CD1c-positive myeloid dendritic cell (primary cell): Measurements from ENCODE around the gene BRAF.
"Not testable (repeated sequence)": the region's sequence is repeated elsewhere in the genome, so short reads cannot be mapped to it uniquely, and the experiment has no call there.

Experiments
- DNase-seq: peaks from one replicate; pipeline ENCODE4 v3.0.0-alpha.2; 2016; ENCODE audit errors: extremely low spot score

BRAF gene

DNA sequence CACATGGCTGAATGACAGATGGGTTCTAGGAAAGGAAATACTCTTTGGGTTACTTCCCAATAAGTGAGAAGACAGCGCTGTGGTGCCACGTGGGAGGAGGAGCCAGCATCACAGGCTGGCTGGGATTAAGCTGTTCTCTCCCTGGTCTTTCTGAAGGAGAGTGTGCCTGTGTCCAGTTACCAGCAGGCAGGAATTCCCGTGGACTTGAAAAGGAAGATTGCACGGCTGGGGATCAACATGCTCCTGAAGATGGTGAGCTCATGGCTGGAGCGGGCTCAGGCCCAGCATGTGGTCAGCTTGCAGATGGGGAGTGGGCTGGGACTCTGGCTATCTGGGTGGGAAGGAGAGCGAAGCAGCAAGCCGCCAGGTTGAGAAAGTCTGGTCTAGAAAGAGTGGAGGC lies 243.8 kb downstream of the BRAF start:
- DNase-seq, result no peak

DNA sequence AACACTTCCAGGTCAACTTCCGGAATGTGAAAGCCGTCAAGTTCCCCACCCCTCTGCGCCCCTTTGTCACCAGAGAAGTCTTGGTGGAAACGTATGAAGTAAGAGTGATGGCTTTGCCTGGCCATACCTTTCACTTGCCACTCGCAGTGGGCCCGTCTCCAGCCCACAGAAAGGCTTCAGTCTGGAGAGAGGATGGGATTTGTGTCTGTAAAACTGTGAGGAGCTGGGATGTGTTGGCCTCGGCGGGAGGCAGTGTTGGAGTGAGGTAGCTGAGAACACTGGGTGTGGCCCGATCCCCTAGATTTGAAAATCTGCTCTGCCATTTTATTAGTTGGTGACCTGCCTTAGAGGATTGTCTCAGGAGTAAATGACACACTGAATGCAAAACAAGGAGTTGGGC lies 245.5 kb downstream of the BRAF start:
- no peak for DNase-seq

DNA sequence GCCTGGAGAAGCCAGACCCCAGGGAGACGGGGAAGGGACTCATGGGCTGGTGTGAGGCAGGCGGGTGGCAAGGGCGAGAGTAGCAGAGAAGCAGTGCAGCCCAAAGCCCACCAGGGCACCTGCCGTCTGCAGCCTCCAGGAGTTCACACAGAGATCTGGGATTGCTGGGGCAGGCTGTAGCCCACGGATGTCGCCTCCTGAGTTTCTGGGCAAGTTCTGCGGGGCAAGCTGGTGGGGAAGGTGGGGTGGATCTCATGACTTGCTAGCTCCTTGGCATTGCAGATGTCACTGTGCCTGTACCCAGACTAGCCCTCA lies 246.0 kb downstream of the BRAF start:
- DNase-seq, result no peak

DNA sequence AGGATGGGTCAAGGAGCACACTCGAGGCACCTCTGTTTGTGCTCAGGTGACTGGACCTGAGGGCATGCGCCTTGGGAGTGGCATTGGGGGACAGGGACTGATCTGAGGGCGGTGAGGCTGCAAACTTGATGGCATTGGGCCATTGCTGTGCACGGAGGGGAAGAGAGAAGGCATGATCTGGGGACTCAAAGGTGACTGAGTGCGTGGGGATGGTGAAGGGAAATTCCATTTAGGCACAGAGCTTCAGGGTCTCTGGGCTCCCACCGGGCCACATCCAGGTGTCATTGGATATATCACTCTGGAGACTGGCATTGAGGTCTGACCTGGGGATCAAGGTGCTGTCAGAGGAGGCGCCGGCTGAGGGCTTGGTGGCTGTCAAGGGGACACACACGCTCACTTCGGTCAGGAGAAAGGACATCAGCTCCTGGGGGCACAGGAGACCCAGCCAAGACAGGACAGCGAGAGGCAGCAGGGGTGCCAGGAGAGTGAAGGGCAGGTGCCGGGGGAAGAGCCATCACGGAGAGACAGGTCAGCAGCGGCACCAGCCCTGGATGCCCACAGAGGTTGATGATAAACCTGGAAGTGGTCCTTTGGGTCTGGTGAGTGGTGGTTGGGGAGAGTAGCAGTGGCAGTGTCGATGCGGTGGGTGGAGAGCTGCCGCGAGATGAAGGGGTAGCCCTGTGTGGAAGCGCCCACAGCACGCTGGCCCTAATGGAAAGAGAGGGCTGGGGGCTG lies 246.5 kb downstream of the BRAF start:
- DNase-seq, result no peak

DNA sequence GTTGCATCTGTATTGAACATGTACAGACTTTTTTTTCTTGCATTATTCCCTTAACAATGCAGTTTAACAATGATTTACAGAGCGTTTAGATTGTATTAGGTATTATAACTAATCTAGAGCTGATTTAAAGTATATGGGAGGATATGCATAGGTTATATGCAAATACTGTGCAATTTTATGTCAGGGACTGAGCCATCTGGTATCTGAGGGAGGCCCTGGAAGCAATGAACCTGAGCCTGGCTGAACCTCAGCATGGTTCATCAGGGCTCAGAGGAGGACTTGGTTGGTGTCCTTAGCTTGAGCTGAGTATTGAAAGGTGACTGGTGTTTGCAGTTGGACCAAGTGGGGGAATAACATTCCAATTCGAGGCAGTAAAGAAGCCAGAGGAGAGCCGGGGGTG lies 247.2 kb downstream of the BRAF start:
- DNase-seq, result no peak

DNA sequence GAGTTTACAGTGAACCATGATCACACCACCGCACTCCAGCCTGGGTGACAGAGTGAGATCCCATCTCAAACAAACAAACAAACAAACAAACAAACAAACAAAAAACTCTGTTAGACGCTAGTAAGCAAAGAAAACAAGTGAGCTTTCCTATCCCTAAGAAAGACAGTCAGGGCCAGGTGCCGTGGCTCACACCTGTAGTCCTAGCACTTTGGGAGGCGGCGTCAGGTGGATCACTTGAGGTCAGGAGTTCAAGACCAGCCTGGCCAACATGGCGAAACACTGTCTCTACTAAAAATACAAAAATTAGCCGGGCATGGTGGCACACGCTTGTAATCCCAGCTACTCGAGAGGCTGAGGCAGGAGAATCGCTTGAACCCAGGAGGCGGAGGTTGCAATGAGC lies 247.8 kb downstream of the BRAF start:
- not testable (repeated sequence) for DNase-seq

DNA sequence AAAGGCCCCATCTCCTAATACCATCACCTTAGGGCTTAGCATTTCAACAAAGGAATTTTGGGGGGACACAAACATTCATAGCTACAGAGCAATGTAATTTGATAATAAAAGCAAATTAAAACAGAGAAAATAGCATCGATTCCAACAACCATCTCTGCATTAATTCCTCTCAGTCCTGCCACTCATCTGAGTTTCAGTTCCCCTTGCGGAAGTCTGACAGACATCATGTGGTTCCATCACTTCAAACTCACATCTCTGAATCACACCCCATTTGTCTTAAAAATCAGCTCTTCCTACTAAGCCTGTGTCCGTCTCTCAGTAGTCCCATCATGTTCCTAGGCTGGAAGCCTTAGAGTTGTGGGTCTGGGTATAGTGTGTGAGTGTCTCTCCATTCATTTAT lies 248.4 kb downstream of the BRAF start:
- DNase-seq, result peak; percentile 75

DNA sequence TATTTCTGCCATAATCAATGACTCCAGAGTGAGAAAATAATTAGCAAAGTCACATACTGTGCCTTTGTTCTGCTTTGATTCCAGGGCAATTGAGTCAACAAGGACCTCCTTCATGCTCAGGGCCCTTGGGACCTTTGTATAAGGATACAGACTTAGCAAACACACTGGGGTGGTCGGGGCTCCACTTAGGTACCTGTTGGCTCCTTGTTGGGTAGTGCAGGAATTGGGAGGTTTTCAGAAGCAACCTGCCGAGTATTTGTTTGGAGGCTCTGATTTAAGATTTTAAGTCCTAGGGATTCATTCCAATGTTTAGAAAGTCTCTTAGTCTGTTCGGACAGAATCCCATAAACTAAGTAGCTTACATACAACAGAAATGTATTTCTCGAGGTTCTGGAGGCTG lies 249.0 kb downstream of the BRAF start:
- no peak for DNase-seq

DNA sequence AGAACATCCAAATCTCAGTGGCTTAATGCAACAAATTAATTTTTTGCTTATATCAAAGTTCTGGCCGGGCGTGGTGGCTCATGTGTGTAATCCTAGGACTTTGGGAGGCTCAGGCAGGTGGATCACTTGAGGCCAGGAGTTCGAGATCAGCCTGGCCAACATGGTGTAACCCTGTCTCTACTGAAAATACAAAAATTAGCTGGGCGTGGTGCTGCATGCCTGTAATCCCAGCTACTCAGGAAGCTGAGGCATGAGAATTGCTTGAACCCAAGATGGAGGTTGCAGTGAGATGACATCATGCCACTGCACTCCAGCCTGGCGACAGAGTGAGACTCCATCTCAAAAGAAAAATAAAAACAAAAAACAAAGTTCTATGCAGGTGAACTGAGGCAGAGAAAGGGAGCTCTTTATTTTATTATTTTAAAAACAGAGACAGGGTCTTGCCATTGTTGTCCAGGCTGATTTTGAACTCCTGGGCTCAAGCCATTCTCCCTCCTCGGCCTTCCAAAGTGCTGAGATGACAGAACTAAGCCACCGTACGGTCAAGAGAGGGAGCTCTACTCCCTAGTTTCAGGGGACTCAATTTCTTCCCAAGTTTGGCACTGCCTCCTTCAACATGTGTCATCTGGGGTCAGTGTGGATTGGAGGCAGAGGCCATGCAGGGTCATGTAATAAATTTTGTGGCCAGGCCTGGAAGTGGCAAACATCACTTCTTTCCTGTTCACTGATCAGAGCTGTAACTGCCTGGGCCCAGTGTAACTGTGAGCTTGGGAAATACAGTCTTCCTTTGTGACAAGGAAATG lies 249.6 kb downstream of the BRAF start:
- peak; percentile 44 for DNase-seq

DNA sequence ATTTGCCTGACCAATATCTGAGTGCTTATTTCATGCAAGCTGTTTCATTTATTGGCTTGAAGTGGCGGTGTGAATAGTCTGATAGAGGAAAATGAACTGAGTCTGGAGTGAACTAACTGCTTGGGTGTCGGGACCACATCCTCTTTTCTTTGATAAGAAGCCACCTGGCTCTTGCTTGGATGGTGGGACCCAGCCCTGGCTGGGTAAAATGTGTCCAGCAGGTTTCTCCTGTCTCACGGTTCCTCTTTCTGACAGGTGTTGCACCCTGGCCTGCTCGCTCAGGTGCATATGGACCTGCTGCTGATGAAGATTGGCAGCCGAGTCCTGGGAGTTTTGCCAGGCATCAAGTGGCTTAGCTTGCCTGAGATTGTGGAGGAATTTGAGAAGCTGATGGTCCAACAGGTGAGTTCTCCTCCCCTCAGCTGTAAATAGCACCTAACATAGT lies 250.4 kb downstream of the BRAF start:
- no peak for DNase-seq

DNA sequence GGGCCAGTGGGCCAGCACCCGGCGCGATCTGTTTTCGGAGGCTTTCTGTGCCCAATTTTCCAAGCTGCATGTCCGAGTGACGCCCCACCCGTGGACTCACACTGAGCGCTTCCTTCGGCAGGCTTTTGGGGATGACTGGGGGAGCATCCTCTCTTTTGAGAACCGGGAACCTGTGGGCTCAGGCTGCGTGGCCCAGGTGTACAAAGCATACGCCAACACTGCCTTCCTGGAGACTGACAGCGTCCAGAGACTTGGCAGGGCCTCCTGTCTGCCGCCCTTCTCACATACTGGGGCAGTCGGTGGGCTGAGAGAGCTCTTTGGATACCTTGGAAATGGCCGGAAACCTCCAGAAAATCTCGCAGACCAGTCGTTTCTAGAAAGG lies 251.0 kb downstream of the BRAF start:
- no peak for DNase-seq

DNA sequence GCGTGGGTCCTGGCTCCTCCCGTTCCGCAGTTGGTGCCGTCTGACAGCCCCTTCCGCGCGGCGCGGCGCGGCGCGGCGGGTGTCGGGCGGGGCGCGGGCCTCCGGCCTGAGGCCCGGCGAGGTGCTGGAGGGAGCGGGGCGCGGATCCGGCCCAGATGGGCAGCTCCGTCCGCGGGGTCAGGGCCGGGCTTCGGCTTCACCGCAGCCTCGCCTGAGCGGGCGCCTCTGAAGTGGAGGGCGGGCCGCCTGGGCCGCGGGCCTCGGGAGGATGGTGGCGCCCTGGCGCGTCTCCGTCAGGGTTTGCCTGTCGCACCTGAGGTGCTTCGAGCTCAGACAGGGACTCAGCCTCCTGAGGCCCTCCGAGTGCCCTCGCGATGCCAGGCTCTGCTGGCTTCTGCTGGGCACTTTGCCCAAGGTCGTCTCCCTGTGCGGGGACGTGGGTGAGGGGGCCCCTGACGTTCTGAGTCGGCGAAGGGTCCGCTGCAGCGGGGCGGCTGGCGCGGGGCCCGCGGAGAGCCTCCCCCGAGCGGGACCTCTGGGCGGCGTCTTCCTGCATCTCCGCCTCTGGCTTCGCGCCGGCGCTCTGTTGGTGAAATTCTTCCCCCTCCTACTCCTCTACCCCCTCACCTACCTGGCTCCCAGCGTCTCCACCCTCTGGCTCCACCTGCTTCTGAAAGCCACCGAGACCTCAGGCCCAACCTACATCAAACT lies 251.5 kb downstream of the BRAF start:
- peak; percentile 29 for DNase-seq

DNA sequence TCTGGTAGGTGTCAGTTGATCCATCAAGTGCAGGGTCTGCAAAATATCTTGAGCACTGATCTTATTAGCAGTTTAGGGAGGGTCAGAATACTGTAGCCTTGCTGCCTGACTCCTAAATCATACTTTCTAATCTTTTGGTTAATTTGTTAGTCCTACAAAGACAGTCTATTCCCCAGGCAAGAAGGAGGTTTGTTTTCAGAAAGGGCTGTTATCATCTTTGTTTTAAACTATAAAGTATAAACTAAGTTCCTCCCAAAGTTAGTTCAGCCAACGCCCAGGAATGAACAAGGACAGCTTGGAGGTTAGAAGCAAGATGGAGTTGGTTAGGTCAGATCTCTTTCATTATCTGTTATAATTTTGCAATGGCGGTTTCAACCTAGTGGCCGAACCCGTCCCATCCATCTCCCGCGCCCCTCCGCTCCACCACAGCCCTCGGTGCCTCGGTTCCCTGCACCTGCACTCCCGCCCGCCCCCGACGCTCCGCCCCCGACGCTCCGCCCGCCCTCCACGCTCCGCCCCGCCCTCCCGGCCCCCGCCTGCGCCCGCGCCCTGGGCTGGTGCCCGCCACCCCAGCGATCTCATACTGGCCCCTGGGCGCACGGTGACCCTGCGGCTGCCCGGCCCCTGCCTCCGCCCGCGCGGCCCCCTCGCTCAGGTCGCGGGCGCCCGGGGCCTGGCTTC lies 252.2 kb downstream of the BRAF start, which contains the start of gene ADCK2:
Gene ADCK2 (plus strand): TSS at position 564 of the 681 bp plus-strand sequence. CDS start 386 bp downstream, outside the sequence.
- DNase-seq, result peak; percentile 67

DNA sequence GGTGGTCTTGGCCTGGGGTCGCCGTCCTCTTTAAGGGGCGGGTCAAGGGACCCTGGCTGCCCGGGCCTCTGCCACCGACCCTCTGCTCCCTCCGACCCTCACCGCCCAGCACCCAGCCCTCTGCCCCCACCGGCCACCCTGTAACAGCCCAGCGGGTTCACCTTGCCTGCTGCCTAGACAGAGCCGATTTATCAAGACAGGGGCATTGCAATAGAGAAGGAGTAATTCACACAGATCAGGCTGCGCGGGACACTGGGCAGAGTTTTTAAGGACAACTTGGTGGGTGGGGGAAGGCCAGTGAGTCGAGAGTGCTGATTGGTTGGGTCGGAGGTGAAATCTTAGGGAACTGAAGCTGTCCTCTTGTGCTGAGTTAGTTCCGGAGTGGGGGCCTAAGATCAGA lies 252.8 kb downstream of the BRAF start:
- peak; percentile 64 for DNase-seq

DNA sequence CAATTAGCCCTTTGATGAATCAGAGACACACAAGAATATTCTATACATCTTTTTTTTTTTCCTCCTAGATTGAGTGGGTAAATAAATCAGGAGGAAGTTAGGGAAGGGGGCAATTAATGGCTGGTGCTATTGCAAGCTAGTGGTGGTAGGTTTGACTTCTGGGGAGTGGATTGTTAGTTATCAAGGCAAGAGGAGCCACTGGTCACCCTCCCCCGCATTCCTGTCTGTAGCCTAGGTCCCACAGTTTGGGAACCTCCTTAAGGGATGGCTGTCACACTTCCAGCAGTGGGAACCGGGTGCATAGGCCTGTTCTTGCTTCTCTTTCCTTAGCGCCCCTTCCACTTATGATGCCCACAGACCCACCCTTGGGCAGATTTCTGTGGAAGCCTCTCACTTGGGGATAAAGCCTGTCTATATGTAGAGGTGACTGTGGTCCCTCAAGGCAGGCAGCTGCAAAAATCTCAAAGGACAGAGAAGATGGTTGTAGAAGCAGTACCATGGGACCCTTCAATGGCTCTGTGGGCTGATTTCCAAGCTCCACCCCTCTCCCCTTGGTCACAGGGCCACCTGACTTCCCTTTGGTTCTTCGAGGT lies 254.3 kb downstream of the BRAF start:
- DNase-seq, result no peak

DNA sequence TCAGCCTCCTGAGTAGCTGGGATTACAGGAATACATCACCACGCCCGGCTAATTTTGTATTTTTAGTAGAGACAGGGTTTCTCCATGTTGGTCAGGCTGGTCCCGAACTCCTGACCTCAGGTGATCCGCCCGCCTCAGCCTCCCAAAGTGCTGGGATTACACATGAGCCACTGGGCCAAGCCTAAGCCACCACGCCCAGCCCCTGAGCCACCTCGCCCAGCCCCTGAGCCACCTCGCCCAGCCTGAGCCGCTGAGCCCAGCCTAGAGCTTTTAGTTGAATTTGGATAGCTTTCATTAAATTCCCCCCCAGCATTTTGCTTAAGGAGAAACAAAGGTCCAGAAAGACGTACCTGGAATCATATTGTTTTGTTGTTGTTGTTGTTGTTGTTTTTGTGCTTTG lies 254.9 kb downstream of the BRAF start:
- DNase-seq, result not testable (repeated sequence)

DNA sequence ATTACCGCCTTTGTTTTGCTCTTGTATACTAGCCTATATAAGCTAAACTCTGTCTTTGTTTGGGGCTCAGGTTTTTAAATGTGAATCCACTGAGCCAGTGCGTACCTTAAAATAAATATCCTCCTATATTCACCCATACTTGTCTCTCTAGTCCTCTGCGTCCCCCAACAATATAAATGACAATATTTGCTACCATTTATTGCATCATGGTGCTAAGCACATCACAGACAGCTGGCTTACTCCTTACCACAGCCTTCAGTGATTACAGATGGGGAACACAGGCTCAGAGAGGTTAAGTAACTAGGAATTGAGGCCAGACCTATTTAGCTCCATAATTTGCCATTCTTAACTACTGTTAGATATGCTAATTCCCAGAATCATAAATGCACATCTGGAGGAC lies 255.4 kb downstream of the BRAF start:
- DNase-seq, result no peak
